ENCODE measurements around the gene KRT14. TPM values are rescaled to one million over a fixed set of nuclear protein-coding genes. Genes with fewer than 3 reads are reported as not detected.

Gene KRT14
- total and polyA plus RNA-seq, 2 of the 4 experiments (the other 2 are of a cell fraction), result not detected

- H3K79me1 ChIP-seq (ENCODE audit: low read depth in 1 of 2, low read length in 2 of 2), result no peaks in the 10 kb centered on the region
- H4K8ac ChIP-seq (ENCODE audit: low read depth in 2 of 2, low read length in 2 of 2), result no peak overlapping the region
- no peaks in the 10 kb centered on the region for H3K9me3 ChIP-seq (ENCODE audit: control insufficient read depth, insufficient read depth, low read length)
- no peak overlapping the region for H3K14ac ChIP-seq (replicated peaks; ENCODE audit: low read depth, low read length)
- intact Hi-C loops (cut with micrococcal nuclease) (no loop called here), in situ Hi-C loops (cut with MboI; ENCODE audit: low sequenced_read_pairs) (loop anchor here (5.0 to 10.0 kb wide), 2 partner anchors 108 to 749 kb away; no protein-coding TSS in a partner anchor), dilution Hi-C loops (cut with HindIII; ENCODE audit: low sequenced_read_pairs, unreplicated experiment) (no loop called here)
- H2AFZ ChIP-seq (replicated peaks; ENCODE audit: low read length, poor library complexity), result no peak overlapping the region
- H3K9ac ChIP-seq (ENCODE audit: low read depth, low read length), result no peak overlapping the region
- H2BK5ac ChIP-seq (ENCODE audit: low read depth, low read length, poor library complexity, severe bottlenecking), result no peak overlapping the region
- no peak overlapping the region for H4K5ac ChIP-seq (ENCODE audit: low read depth, low read length)
- H3K27ac ChIP-seq (ENCODE audit: insufficient read depth, low read length), result no peak overlapping the region
- no peak overlapping the region for H2BK120ac ChIP-seq (ENCODE audit: low read depth, low read length)
- H2AK9ac ChIP-seq (replicated peaks; ENCODE audit: low read depth, low read length, poor library complexity), result no peak overlapping the region
- no peak overlapping the region for H3K4me3 ChIP-seq (ENCODE audit: insufficient read depth, low read depth, low read length)
- no peaks in the 10 kb centered on the region for H3K9me1 ChIP-seq (ENCODE audit: insufficient read depth, low read length)
- H3K4me2 ChIP-seq (ENCODE audit: low read depth, low read length), result no peak overlapping the region
- no peak overlapping the region for H3K18ac ChIP-seq (ENCODE audit: low read depth, low read length)
- H4K91ac ChIP-seq (ENCODE audit: insufficient read depth, low read depth, low read length), result no peak overlapping the region
- ChIA-PET CTCF (interaction anchor here (0.7 to 1.6 kb wide), 2 partner anchors 109 to 491 kb away, joined by 3 to 5 read pairs; no protein-coding TSS in a partner anchor), POLR2A (ENCODE audit: unreplicated experiment) (no interaction called here)
- ATAC-seq (ENCODE audit: low read depth), result no peak
- no peak overlapping the region for H2AK5ac ChIP-seq (ENCODE audit: low read depth, low read length)
- no TSS peak for BruUV-seq (replicated peaks)
- WGBS, 2 experiments (ENCODE audit: extremely low coverage in 2 of 2, insufficient read length in 1 of 2), result no CpG with 5 or more reads among the region's 8 CpGs
- peaks cover 33% of the 10 kb centered on the region for H3K27me3 ChIP-seq (ENCODE audit: control insufficient read depth, insufficient read depth, low read length)
- H3K23ac ChIP-seq (ENCODE audit: low read depth, low read length), result no peak overlapping the region
- peaks cover 2% of the 10 kb centered on the region; the same call in 1 of the 2 replicates for H3K4me1 ChIP-seq (ENCODE audit: control insufficient read depth, insufficient read depth, low read length)
- H3K36me3 ChIP-seq (ENCODE audit: control insufficient read depth, insufficient read depth, low read length), result no peaks in the 10 kb centered on the region
- H3K4ac ChIP-seq (ENCODE audit: low read depth, low read length), result no peak overlapping the region
- H2BK15ac ChIP-seq (ENCODE audit: low read depth, low read length), result no peak overlapping the region
- no peak for DNase-seq
- no peak overlapping the region for H3K56ac ChIP-seq (ENCODE audit: extremely low read depth, insufficient read depth, low read length)
- no peak overlapping the region for H2BK20ac ChIP-seq (ENCODE audit: low read depth, low read length)
- TF ChIP-seq CTCF (conservative IDR thresholded peaks at IDR 0.05; ENCODE audit: low read depth, low read length), result no peak
- peak; percentile 26; the same call in 1 of the 2 replicates for TF ChIP-seq CEBPB (IDR thresholded peaks at IDR 0.05; ENCODE audit: low read depth, low read length)
- H4K20me1 ChIP-seq (ENCODE audit: insufficient read depth, low read length), result no peaks in the 10 kb centered on the region
These were observed 32.6 kb downstream of the KRT14 start for GRCh38 chr17:41553987-41554680.

Data from IMR-90 (cell line).